ENCODE measurements around the gene PITPNM3.

The PITPNM3 gene

DNA sequence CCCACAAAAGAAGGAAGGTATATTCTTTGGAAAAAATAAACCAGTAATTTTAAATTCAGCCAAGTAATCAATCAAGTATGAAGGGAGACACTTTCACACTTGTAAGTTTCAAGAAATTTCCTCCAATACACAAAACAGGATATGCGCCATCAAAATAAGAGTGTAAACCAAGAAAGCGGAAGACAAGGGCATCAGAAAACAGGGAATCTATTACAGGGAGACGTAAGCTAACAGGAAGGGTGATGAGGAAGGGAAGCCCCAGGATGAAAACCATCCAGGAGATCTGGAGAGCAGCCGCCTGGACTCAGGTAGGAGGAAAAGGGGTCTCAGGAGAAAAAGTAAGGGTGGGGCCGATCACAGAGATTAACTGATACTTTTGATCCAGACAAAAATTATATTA is 31.8 kb upstream of the PITPNM3 start:
- in situ Hi-C loops (cut with HindIII; ENCODE audit: low sequenced_read_pairs): no loop called here
- TF ChIP-seq, protein P1, sequence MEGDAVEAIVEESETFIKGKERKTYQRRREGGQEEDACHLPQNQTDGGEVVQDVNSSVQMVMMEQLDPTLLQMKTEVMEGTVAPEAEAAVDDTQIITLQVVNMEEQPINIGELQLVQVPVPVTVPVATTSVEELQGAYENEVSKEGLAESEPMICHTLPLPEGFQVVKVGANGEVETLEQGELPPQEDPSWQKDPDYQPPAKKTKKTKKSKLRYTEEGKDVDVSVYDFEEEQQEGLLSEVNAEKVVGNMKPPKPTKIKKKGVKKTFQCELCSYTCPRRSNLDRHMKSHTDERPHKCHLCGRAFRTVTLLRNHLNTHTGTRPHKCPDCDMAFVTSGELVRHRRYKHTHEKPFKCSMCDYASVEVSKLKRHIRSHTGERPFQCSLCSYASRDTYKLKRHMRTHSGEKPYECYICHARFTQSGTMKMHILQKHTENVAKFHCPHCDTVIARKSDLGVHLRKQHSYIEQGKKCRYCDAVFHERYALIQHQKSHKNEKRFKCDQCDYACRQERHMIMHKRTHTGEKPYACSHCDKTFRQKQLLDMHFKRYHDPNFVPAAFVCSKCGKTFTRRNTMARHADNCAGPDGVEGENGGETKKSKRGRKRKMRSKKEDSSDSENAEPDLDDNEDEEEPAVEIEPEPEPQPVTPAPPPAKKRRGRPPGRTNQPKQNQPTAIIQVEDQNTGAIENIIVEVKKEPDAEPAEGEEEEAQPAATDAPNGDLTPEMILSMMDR (IDR thresholded peaks at IDR 0.05; ENCODE audit: low read depth, low read length, missing control alignments): no peak
- no peak overlapping the region for H3K4me3 ChIP-seq (ENCODE audit: low read depth, low read length)
- no peak for DNase-seq (ENCODE audit: low read depth)

DNA sequence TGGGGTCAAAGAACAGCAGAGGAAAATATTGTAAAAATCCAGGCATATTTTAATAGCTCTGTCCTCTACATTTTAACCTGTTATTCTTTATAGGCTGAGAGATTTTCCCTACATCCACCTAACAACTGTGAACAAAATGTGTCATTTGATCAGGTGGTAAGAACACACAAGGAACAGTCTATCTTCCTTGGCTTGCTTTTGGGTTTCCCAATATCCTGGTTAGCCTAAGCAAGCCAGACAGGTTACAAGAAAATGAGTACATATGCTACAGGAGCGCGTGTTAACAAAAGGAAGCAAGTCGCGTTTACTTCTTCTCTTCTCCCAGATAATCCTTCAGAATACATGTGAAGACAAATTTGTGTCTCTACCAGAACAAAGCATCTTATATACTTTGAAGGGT is 31.0 kb upstream of the PITPNM3 start:
- in situ Hi-C loops (cut with HindIII; ENCODE audit: low sequenced_read_pairs): no loop called here
- no peak overlapping the region for H3K4me3 ChIP-seq (ENCODE audit: low read depth, low read length)
- TF ChIP-seq, protein P1 (IDR thresholded peaks at IDR 0.05; ENCODE audit: low read depth, low read length, missing control alignments): no peak
- DNase-seq (ENCODE audit: low read depth): no peak

DNA sequence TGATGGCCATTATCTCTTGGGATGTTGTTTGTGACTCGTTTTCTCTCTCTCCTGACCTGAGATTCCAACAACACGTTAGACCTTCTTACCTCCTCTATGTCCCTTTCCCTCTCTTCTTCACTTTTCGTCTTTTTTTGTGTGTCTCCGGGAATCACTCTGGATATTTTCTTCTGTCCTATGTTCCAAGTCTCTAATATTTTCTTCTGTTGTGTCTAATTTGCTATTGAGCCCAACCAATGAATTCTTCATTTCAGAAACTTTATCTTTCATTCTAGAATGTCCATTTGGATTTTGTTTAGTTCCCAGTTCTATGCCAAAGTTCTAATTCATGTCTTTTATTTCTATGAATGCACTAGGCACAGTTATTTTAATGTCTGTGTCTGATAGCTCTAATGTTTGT is 27.1 kb upstream of the PITPNM3 start:
- in situ Hi-C loops (cut with HindIII; ENCODE audit: low sequenced_read_pairs): no loop called here
- no peak for DNase-seq (ENCODE audit: low read depth)
- TF ChIP-seq, protein P1 (IDR thresholded peaks at IDR 0.05; ENCODE audit: low read depth, low read length, missing control alignments): no peak
- H3K4me3 ChIP-seq (ENCODE audit: low read depth, low read length): no peak overlapping the region

DNA sequence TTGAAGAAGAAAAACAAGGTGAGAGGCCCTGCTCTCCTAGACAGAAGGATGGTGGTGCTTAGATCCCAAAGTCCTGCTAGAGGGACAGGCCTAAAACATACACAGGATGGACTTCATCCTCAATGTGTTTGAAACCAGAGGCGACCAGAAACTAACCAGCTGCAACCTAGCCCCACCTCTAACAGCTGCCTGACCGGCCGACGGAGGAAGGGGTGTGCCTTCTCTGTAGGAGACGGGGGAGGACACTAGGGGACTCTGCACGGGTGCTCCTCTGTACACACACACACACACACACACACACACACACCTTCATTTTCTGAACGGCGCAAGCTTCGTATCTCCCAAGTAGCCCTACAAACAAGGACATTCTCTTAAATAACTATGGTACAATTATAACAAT is 24.3 kb upstream of the PITPNM3 start:
- no peak overlapping the region for H3K4me3 ChIP-seq (ENCODE audit: low read depth, low read length)
- in situ Hi-C loops (cut with HindIII; ENCODE audit: low sequenced_read_pairs): no loop called here
- TF ChIP-seq, protein P1 (IDR thresholded peaks at IDR 0.05; ENCODE audit: low read depth, low read length, missing control alignments): no peak
- no peak for DNase-seq (ENCODE audit: low read depth)

DNA sequence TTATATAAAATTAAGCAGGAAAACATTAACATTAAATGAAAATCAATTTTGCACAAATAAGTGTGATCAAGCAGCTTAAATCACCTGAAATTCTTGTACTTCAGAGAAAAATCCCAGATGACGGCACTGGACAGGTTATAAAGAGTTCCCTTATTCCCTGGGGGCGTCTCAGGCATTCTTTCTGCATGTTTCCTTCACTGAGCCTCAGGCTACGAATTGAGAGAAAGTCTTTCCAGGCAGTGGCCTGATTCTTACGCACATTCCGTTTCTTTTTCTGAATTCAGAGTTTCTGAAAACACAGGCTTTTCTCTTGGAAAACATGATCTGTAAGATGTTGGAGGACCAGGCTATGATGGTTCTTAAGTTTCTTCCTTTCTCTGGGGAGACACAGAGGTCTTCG is 22.1 kb upstream of the PITPNM3 start:
- H3K4me3 ChIP-seq (ENCODE audit: low read depth, low read length): no peak overlapping the region
- TF ChIP-seq, protein P1 (IDR thresholded peaks at IDR 0.05; ENCODE audit: low read depth, low read length, missing control alignments): no peak
- no peak for DNase-seq (ENCODE audit: low read depth)
- in situ Hi-C loops (cut with HindIII; ENCODE audit: low sequenced_read_pairs): no loop called here

DNA sequence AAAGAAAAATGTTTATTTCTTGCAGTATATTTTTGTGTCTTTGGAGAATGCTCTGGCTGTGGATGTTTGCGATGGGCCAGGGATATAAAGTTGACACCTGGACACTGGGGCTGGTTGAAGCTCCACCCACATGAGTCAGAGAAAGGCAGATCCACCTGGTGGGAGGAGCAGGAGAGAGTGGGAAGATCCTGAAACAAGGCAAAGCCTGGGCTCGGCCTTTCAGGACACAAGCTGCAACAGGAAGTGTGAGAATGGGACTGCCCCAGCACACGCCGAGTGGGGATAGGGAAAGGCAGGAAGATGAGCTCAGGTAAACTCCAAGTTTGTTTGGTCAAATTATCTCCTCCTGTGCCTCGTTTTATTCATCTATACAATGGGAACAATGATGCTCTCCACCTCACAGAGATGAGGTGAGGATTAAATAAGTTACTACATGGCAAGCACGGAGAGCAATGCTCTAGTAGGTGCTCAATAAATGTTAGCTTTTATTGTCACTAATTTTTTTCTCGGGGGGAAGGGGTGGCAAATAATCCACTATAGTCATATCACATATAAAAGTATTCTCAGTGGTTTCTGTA is 21.4 kb upstream of the PITPNM3 start:
- no peak for DNase-seq (ENCODE audit: low read depth)
- in situ Hi-C loops (cut with HindIII; ENCODE audit: low sequenced_read_pairs): no loop called here
- no peak overlapping the region for H3K4me3 ChIP-seq (ENCODE audit: low read depth, low read length)
- TF ChIP-seq, protein P1 (IDR thresholded peaks at IDR 0.05; ENCODE audit: low read depth, low read length, missing control alignments): no peak
